ENCODE measurements around the gene CCDC61.

- no peak for TF ChIP-seq EZH2phosphoT487 (IDR thresholded peaks at IDR 0.05; ENCODE audit: low read length)
- TF ChIP-seq CTCF (IDR thresholded peaks at IDR 0.05; ENCODE audit: low read length), result no peak
- TF ChIP-seq EZH2 (optimal IDR thresholded peaks at IDR 0.05; ENCODE audit: low read depth, low read length), result no peak
These were observed 19.1 kb upstream of the CCDC61 start for GRCh38 chr19:45976178-45976577.

Measured in MM.1S (cell line).